Pancreas (tissue), 10 donors: ENCODE results near the gene TP53I11. TPM values are rescaled to one million over a fixed set of nuclear protein-coding genes. Genes with fewer than 3 reads are reported as not detected.
A peak's percentile ranks its signal among the peaks of the same experiment; 100 is the strongest.

Source experiments
- ATAC-seq, 4 donors: fragments of 200-7000 bp; cut with Tn5 transposase; one replicate each; pipeline versions ENCODE4 v1.8.0 to v1.9.1; 2020; ENCODE audit warnings: mild to moderate bottlenecking in 4 of 4, moderate library complexity in 4 of 4
- DNase-seq, 6 donors: peaks; one replicate each; pipeline ENCODE4 v3.0.0-alpha.2; 2020
- FAIRE-seq: peaks from 2 replicates; lab custom pipeline; 2012; peaks lifted over from hg19 to GRCh38; lab: Jason Lieb, UNC
- H3K27ac ChIP-seq, 4 donors: fragments of 200-600 bp; sonication (generic); 1 replicate in 3 of 4; 2 replicates in 1 of 4; pipeline versions ENCODE4 v1.5.0 to v1.8.0; 2020
- H3K27me3 ChIP-seq, 4 donors: fragments of 200-600 bp; one replicate each; pipeline ENCODE4 v1.8.0; 2021
- H3K36me3 ChIP-seq, 3 donors: fragments of 200-600 bp; sonication (generic) in 1 of 3; one replicate each; pipeline versions ENCODE4 v1.5.0 to v1.8.0; 2020 to 2021
- H3K4me1 ChIP-seq, 3 donors: fragments of 200-600 bp; one replicate each; pipeline ENCODE4 v1.8.0; 2021
- H3K4me3 ChIP-seq, 4 donors: fragments of 200-600 bp; sonication (generic) in 2 of 4; one replicate each; pipeline versions ENCODE4 v1.5.0 to v1.8.0; 2020 to 2021
- H3K9me3 ChIP-seq, 4 donors: fragments of 200-600 bp; one replicate each; pipeline ENCODE4 v1.8.0; 2021
- CTCF ChIP-seq, 4 donors: fragments of 200-600 bp; sonication (generic) in 3 of 4; IDR thresholded peaks; one replicate each; pipeline versions ENCODE4 v1.5.0 to v1.8.0; 2021; ENCODE audit warnings: antibody characterized with exemption in 4 of 4
- WGBS, 2 donors: extraction: QIAGEN DNeasy Blood & Tissue Kit; methylation state at CpG; one replicate each; pipeline ENCODE4 v1.1.7; 2013; 5-methylcytosine and 5-hydroxymethylcytosine counted together
- intact Hi-C, 3 donors: fragments of 100-400 bp; cut with DNase I; formaldehyde crosslinking; loops; one replicate each; pipeline versions ENCODE4 v1.11.1 to v1.14.2; 2022
- polyA plus RNA-seq, 2 donors: library from polyadenylated mRNA; stranded (reverse); fragments of 200-250 nt; gene quantifications; one replicate each; pipeline ENCODE4 v1.2.3, GENCODE V29; 2013
- total RNA-seq, 6 donors: library from RNA; stranded (reverse); fragmentation: NEBNext Ultra II Directional in 4 of 6; extraction: Animal tissue kit (Norgen Biotek cat#: 25700) in 4 of 6; gene quantifications; one replicate each; pipeline versions ENCODE4 v1.2.1 to v1.2.4, GENCODE V29; 2021 to 2023
- donor health status: healthy with polysubstance abuse.
- donor health status: DM: no; HTN: no; CAD: no; lungs with moderate emphysema.
- donor health status: DM: no; HTN: no; CAD: no.
- donor health status: control.
- donor health status: control.
- donor health status: Bipolar disorder and iron deficiency.
- donor health status: DM: yes; HTN: yes; CAD: no.
- donor health status: DM: no; HTN: no; CAD: no.
- donor health status: DM: no; HTN: no; CAD: no.
- donor health status: DM: yes; HTN: yes; CAD: no.

Gene TP53I11
- total and polyA plus RNA-seq, 8 donors, result 18.8 to 40.2 (median 28.7) TPM

DNA sequence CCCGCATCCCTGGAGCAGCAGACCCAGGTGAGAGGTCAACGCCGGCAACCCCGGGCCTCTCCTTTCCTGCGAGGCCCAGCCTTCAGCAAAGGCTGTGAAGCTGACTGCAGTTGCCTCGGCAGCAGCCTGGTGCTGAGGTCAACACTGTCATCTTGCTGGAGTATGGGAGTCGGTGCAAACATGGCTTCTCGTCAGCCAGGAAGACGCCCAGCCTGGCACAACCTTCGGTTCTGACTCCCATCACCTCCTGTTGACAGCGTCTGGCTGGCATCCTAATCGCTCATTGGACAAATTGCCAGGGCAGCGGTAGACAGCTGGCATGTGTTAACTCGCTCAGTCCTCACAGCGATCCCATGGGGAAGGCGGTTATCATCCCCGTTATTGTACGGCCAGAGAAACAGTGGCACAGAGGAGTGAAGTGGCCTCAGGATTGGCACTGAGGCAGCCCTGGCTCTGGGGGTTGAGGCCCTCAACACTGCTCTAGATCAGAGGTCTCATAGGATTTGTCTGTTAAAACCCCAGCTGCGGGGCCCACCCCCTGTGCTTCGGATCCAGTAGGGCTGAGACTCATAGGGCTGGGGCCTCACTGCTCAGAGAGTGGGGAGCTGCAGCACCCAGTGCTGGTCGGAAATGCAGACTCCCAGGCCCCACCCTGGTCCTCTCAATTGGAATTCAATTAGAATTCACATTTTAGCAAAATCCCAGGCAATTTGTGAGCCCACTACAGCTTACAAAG is 39.3 kb upstream of the TP53I11 start:
- 36 to 41% methylated on average over 21 of the region's 21 CpGs for WGBS, 2 donors
- no peak for TF ChIP-seq CTCF (IDR thresholded peaks at IDR 0.05)
- FAIRE-seq (no peak), ATAC-seq (peak; percentile 19 to 57 (median 52)), DNase-seq (peak in 5 of 6 donors; percentile 54 to 91 (median 88))
- Histone ChIP-seq H3K27ac (no peak overlapping the region), H3K27me3 (no peaks in the 10 kb centered on the region), H3K4me1 (peaks cover 29 to 43% (median 42%) of the 10 kb centered on the region in 3 donors), H3K36me3 (no peaks in the 10 kb centered on the region), H3K4me3 (no peak overlapping the region), H3K9me3 (no peaks in the 10 kb centered on the region)
- intact Hi-C loops, result no loop called here

GRCh38 chr11:44988981-44989635 is 38.4 kb upstream of the TP53I11 start:
- Histone ChIP-seq H3K9me3 (no peaks in the 10 kb centered on the region), H3K36me3 (no peaks in the 10 kb centered on the region), H3K4me3 (no peak overlapping the region), H3K4me1 (peaks cover 24 to 37% (median 33%) of the 10 kb centered on the region in 3 donors), H3K27ac (no peak overlapping the region), H3K27me3 (no peaks in the 10 kb centered on the region)
- no peak for ATAC-seq
- intact Hi-C loops, result no loop called here
- no peak for FAIRE-seq
- 88 to 95% methylated on average over 5 of the region's 5 CpGs for WGBS, 2 donors
- DNase-seq, result no peak
- TF ChIP-seq CTCF (IDR thresholded peaks at IDR 0.05), result no peak

GRCh38 chr11:44988111-44988510 is 37.4 kb upstream of the TP53I11 start:
- Histone ChIP-seq H3K27ac (no peak overlapping the region), H3K9me3 (no peaks in the 10 kb centered on the region), H3K27me3 (no peaks in the 10 kb centered on the region), H3K4me1 (peaks cover 20 to 31% (median 25%) of the 10 kb centered on the region in 3 donors), H3K36me3 (no peaks in the 10 kb centered on the region), H3K4me3 (no peak overlapping the region)
- intact Hi-C loops, result no loop called here
- ATAC-seq (no peak), FAIRE-seq (no peak), DNase-seq (no peak)
- TF ChIP-seq CTCF (IDR thresholded peaks at IDR 0.05), result no peak
- 92 to 94% methylated on average over 2 of the region's 2 CpGs for WGBS, 2 donors

DNA sequence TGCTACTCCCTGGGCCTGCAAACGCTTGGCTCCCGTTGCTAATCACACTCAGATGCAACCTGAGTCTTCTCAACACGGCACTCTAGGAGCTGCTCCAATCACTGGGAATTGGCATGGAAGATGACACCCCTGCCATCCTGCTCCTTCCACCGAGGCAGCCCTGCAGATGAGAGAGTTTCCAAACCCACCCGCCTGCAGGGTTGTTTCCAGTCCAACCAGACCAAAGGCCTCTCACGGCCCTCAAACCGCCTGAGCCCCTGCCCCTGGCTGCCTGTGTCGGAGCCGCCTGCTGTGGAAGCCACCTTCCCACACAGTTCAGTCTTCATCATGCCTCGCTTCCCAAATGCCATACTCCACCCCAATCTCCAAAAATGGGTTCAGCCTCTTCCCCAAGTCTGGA is 36.8 kb upstream of the TP53I11 start:
- FAIRE-seq, result no peak
- TF ChIP-seq CTCF (IDR thresholded peaks at IDR 0.05), result no peak
- H3K9me3 ChIP-seq, result no peaks in the 10 kb centered on the region
- no peak for ATAC-seq
- H3K27ac ChIP-seq, result no peak overlapping the region
- 83 to 87% methylated on average over 10 of the region's 10 CpGs for WGBS, 2 donors
- no peaks in the 10 kb centered on the region for H3K36me3 ChIP-seq
- intact Hi-C loops, result no loop called here
- no peak for DNase-seq
- peaks cover 17 to 25% (median 19%) of the 10 kb centered on the region in 3 donors for H3K4me1 ChIP-seq
- H3K4me3 ChIP-seq, result no peak overlapping the region
- H3K27me3 ChIP-seq, result no peaks in the 10 kb centered on the region

GRCh38 chr11:44986315-44986714 is 35.6 kb upstream of the TP53I11 start:
- intact Hi-C loops, result no loop called here
- Histone ChIP-seq H3K4me1 (peaks cover 12 to 14% (median 13%) of the 10 kb centered on the region in 3 donors), H3K27ac (no peak overlapping the region), H3K9me3 (no peaks in the 10 kb centered on the region), H3K27me3 (no peaks in the 10 kb centered on the region), H3K4me3 (no peak overlapping the region), H3K36me3 (no peaks in the 10 kb centered on the region)
- DNase-seq (no peak), FAIRE-seq (no peak), ATAC-seq (no peak)
- TF ChIP-seq CTCF (IDR thresholded peaks at IDR 0.05), result no peak
- 88 to 89% methylated on average over 3 of the region's 3 CpGs for WGBS, 2 donors
